Measurements from ENCODE around the gene TMEM236.

- TF ChIP-seq CTCF (conservative IDR thresholded peaks at IDR 0.05; ENCODE audit: low read depth, low read length) (no peak), POLR2A (IDR thresholded peaks at IDR 0.05; ENCODE audit: low read depth, low read length) (no peak), RAD21 (IDR thresholded peaks at IDR 0.05; ENCODE audit: low read length) (no peak)
These were observed 2.1 kb upstream of the TMEM236 start for GRCh38 chr10:17749890-17750289.
